Measurements from ENCODE around the gene ZNF277.

DNA sequence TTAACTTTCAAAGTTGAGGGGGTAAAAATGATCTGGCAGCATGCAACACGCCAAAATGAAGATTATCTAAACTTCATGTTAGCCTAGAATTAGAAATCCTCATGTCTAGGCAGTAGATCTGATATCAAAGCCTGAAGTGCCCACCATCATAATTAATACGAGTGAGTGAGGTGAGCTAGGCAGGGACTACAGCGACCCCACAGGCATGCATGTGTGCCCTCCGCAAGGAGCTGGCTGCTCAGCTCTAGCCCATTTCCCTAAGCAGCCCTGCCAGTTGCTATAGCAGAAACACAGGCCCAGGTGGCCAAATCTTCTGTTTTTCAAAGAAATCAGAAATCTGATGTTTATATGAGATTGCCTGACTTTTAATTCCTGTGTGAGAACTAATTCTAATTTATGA lies 150.6 kb downstream of the ZNF277 start:
- TF ChIP-seq, protein P1, sequence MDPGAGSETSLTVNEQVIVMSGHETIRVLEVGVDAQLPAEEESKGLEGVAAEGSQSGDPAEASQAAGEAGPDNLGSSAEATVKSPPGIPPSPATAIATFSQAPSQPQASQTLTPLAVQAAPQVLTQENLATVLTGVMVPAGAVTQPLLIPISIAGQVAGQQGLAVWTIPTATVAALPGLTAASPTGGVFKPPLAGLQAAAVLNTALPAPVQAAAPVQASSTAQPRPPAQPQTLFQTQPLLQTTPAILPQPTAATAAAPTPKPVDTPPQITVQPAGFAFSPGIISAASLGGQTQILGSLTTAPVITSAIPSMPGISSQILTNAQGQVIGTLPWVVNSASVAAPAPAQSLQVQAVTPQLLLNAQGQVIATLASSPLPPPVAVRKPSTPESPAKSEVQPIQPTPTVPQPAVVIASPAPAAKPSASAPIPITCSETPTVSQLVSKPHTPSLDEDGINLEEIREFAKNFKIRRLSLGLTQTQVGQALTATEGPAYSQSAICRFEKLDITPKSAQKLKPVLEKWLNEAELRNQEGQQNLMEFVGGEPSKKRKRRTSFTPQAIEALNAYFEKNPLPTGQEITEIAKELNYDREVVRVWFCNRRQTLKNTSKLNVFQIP (CRISPR knock-in tag; IDR thresholded peaks at IDR 0.05; ENCODE audit: borderline replicate concordance, low read depth), result no peak
- TF ChIP-seq ARNTL (CRISPR knock-in tag; IDR thresholded peaks at IDR 0.05; ENCODE audit: borderline replicate concordance, low read depth), result no peak
- TF ChIP-seq OSR1 (CRISPR knock-in tag; IDR thresholded peaks at IDR 0.05), result no peak
- no peak for TF ChIP-seq ESRRG (CRISPR knock-in tag; IDR thresholded peaks at IDR 0.05)
- TF ChIP-seq TSHZ2 (CRISPR knock-in tag; IDR thresholded peaks at IDR 0.05), result no peak
- no peak for TF ChIP-seq ZNF70 (CRISPR knock-in tag; IDR thresholded peaks at IDR 0.05)
- no peak for TF ChIP-seq ZC3H10 (CRISPR knock-in tag; IDR thresholded peaks at IDR 0.05)
- TF ChIP-seq, protein P2, sequence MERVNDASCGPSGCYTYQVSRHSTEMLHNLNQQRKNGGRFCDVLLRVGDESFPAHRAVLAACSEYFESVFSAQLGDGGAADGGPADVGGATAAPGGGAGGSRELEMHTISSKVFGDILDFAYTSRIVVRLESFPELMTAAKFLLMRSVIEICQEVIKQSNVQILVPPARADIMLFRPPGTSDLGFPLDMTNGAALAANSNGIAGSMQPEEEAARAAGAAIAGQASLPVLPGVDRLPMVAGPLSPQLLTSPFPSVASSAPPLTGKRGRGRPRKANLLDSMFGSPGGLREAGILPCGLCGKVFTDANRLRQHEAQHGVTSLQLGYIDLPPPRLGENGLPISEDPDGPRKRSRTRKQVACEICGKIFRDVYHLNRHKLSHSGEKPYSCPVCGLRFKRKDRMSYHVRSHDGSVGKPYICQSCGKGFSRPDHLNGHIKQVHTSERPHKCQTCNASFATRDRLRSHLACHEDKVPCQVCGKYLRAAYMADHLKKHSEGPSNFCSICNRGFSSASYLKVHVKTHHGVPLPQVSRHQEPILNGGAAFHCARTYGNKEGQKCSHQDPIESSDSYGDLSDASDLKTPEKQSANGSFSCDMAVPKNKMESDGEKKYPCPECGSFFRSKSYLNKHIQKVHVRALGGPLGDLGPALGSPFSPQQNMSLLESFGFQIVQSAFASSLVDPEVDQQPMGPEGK (CRISPR knock-in tag; IDR thresholded peaks at IDR 0.05; ENCODE audit: borderline replicate concordance), result no peak
- TF ChIP-seq ZFP30 (CRISPR knock-in tag; IDR thresholded peaks at IDR 0.05), result no peak
- TF ChIP-seq CSRNP3 (CRISPR knock-in tag; IDR thresholded peaks at IDR 0.05), result no peak
- no peak for TF ChIP-seq TCF4 (CRISPR knock-in tag; IDR thresholded peaks at IDR 0.05; ENCODE audit: borderline replicate concordance)
- no peak for TF ChIP-seq ZNF8 (CRISPR knock-in tag; IDR thresholded peaks at IDR 0.05)
- TF ChIP-seq GLIS3 (CRISPR knock-in tag; IDR thresholded peaks at IDR 0.05), result no peak

Data from SK-N-SH treated with all-trans-retinoic acid at 6 μM for 48 hours (cell line).